Stimulated activated CD4-positive, alpha-beta T cell treated with anti-CD3 and anti-CD28 coated beads, Interleukin-1b, Interleukin-23, amount 100 ng/mL, for 4 hours (primary cell): Measurements from ENCODE around the gene CD276.

ENCODE experiments used
- DNase-seq, 2 donors: peaks; one replicate each; pipeline ENCODE4 v3.0.0-alpha.2; 2020; ENCODE audit warnings: low read depth in 2 of 2

Gene CD276

GRCh38 chr15:73747847-73748590, 63.8 kb downstream of the CD276 start:
- DNase-seq, result no peak

GRCh38 chr15:73748730-73749129, 64.5 kb downstream of the CD276 start:
- DNase-seq, result no peak

GRCh38 chr15:73749533-73749932, 65.3 kb downstream of the CD276 start:
- no peak for DNase-seq

- no peak for DNase-seq
Measured at GRCh38 chr15:73749971-73750370, 65.8 kb downstream of the CD276 start.

GRCh38 chr15:73750438-73750837, 66.3 kb downstream of the CD276 start:
- no peak for DNase-seq

- no peak for DNase-seq
Measured at GRCh38 chr15:73750951-73751350, 66.8 kb downstream of the CD276 start.

- no peak for DNase-seq
Measured at GRCh38 chr15:73751511-73751898, 67.3 kb downstream of the CD276 start.

- DNase-seq, result no peak
Measured at GRCh38 chr15:73751899-73752805, 68.0 kb downstream of the CD276 start.

- no peak for DNase-seq
Measured at GRCh38 chr15:73752806-73753193, 68.6 kb downstream of the CD276 start.

GRCh38 chr15:73753250-73754130, 69.3 kb downstream of the CD276 start, which contains the start of gene INSYN1:
INSYN1 (minus strand) TSS chr15:73753351; CDS start chr15:73751130, 2,221 bp downstream.
- no peak for DNase-seq

GRCh38 chr15:73754461-73754860, 70.3 kb downstream of the CD276 start:
- no peak for DNase-seq

- DNase-seq, result no peak
Measured at GRCh38 chr15:73755481-73755880, 71.3 kb downstream of the CD276 start.

GRCh38 chr15:73755946-73756345, 71.8 kb downstream of the CD276 start:
- no peak for DNase-seq

- no peak for DNase-seq
Measured at GRCh38 chr15:73756390-73756789, 72.2 kb downstream of the CD276 start.

- no peak for DNase-seq
Measured at GRCh38 chr15:73756947-73757513, 72.8 kb downstream of the CD276 start.

- no peak for DNase-seq
Measured at GRCh38 chr15:73757571-73757970, 73.4 kb downstream of the CD276 start.

- DNase-seq, result no peak
Measured at GRCh38 chr15:73758461-73758860, 74.3 kb downstream of the CD276 start.

- no peak for DNase-seq
Measured at GRCh38 chr15:73760330-73761329, 76.4 kb downstream of the CD276 start.

- no peak for DNase-seq
Measured at GRCh38 chr15:73763931-73764330, 79.7 kb downstream of the CD276 start.
